Ovary (tissue), 9 donors: ENCODE results near the gene CATSPER1. TPM values are rescaled to one million over a fixed set of nuclear protein-coding genes. Genes with fewer than 3 reads are reported as not detected.
A peak's percentile ranks its signal among the peaks of the same experiment; 100 is the strongest.

Experiments
- DNase-seq, 5 donors: peaks; one replicate each; pipeline ENCODE4 v3.0.0-alpha.2; 2019 to 2020
- H3K27ac ChIP-seq, 2 donors: fragments of 200-600 bp; one replicate each; pipeline versions ENCODE4 v1.5.1 to v1.8.0; 2019 to 2022
- H3K27me3 ChIP-seq: fragments of 200-600 bp; one replicate; pipeline ENCODE4 v1.8.0; 2022
- H3K36me3 ChIP-seq: fragments of 200-600 bp; sonication (generic); one replicate; pipeline ENCODE4 v1.5.1; 2019
- H3K4me1 ChIP-seq: one replicate; pipeline ENCODE4 v1.8.1; 2013; ENCODE audit warnings: mild to moderate bottlenecking, moderate library complexity; ENCODE audit not compliant: insufficient read depth
- H3K4me3 ChIP-seq: fragments of 200-600 bp; sonication (generic); one replicate; pipeline ENCODE4 v1.5.1; 2017
- H3K9me3 ChIP-seq, 2 donors: fragments of 200-600 bp in 1 of 2; sonication (generic) in 1 of 2; one replicate each; pipeline versions ENCODE4 v1.5.1 to v1.8.1; 2013 to 2019; ENCODE audit warnings: mild to moderate bottlenecking in 1 of 2, moderate library complexity in 1 of 2
- EP300 ChIP-seq: sonication (generic); formaldehyde crosslinking; IDR thresholded peaks from one replicate; pipeline ENCODE4 v1.6.1; 2017; ENCODE audit warnings: antibody characterized with exemption
- POLR2A ChIP-seq: fragments of 450-650 bp; IDR thresholded peaks from one replicate; pipeline ENCODE4 v1.6.1; 2017; ENCODE audit warnings: antibody characterized with exemption, mild to moderate bottlenecking, moderate library complexity
- WGBS, 3 donors: extraction: QIAGEN DNeasy Blood & Tissue Kit in 1 of 3; methylation state at CpG; one replicate each; pipeline versions ENCODE4 v1.1.5 to v1.1.7; 2013 to 2017; 5-methylcytosine and 5-hydroxymethylcytosine counted together
- intact Hi-C, 4 donors: fragments of 100-400 bp; cut with DNase I; formaldehyde crosslinking; loops; one replicate each; pipeline versions ENCODE4 v1.11.0 to v1.15.1; 2022 to 2023
- polyA plus RNA-seq, 2 donors: library from polyadenylated mRNA; stranded (reverse); fragments of 200-250 nt in 1 of 2; fragments of 350-450 nt in 1 of 2; fragmentation: Illumina TruSeq in 1 of 2; extraction: RNeasy Lipid Tissue Mini Kit (QIAGEN cat#74804) in 1 of 2; gene quantifications; one replicate each; pipeline ENCODE4 v1.2.3, GENCODE V29; 2013 to 2014
- total RNA-seq, 7 donors: library from RNA; depleted of rRNA in 2 of 7; stranded (reverse); fragments of >200 nt in 2 of 7; fragmentation: NEBNext Ultra II Directional in 3 of 7; extraction: Animal tissue kit (Norgen Biotek cat#: 25700) in 3 of 7; gene quantifications; one replicate each; pipeline versions ENCODE4 v1.1.0 to v1.2.4, GENCODE V29; 2016 to 2023
- TF ChIP-seq, protein P1 (sequence below), 3 donors: fragments of 450-650 bp in 2 of 3; fragments of 200-600 bp in 1 of 3; IDR thresholded peaks; one replicate each; pipeline versions ENCODE4 v1.5.1 to v1.8.0; 2016 to 2022; ENCODE audit warnings: antibody characterized with exemption in 3 of 3, mild to moderate bottlenecking in 1 of 3
- donor health status: DM: no; HTN: no; CAD: no; lungs with moderate emphysema.
- donor health status: DM: no; HTN: no; CAD: no.
- donor health status: Bipolar disorder and iron deficiency.
- donor health status: DM: yes; HTN: yes; CAD: no.
- donor health status: DM: no; HTN: no; CAD: no.
- donor health status: DM: yes; HTN: yes; CAD: no.

CATSPER1 gene
- total and polyA plus RNA-seq, 9 donors = 0.25 TPM; not detected in 8

GRCh38 chr11:66059966-66060680, 33.8 kb upstream of the CATSPER1 start:
- Histone ChIP-seq H3K27ac (no peak overlapping the region), H3K27me3 (no peaks in the 10 kb centered on the region), H3K4me3 (no peak overlapping the region), H3K36me3 (no peaks in the 10 kb centered on the region), H3K9me3 (no peaks in the 10 kb centered on the region), H3K4me1 (no peaks in the 10 kb centered on the region)
- intact Hi-C loops = loop anchor here in 1 of 4 donors (10.0 kb wide), 1 partner anchor 1775 kb away; the partner anchor contains the start of genes BAD and GPR137
- DNase-seq = no peak
- 73 to 78% (median 77%) methylated on average over 8 of the region's 8 CpGs for WGBS, 3 donors
- TF ChIP-seq EP300 = no peak
- no peak for TF ChIP-seq POLR2A
- TF ChIP-seq, protein P1, sequence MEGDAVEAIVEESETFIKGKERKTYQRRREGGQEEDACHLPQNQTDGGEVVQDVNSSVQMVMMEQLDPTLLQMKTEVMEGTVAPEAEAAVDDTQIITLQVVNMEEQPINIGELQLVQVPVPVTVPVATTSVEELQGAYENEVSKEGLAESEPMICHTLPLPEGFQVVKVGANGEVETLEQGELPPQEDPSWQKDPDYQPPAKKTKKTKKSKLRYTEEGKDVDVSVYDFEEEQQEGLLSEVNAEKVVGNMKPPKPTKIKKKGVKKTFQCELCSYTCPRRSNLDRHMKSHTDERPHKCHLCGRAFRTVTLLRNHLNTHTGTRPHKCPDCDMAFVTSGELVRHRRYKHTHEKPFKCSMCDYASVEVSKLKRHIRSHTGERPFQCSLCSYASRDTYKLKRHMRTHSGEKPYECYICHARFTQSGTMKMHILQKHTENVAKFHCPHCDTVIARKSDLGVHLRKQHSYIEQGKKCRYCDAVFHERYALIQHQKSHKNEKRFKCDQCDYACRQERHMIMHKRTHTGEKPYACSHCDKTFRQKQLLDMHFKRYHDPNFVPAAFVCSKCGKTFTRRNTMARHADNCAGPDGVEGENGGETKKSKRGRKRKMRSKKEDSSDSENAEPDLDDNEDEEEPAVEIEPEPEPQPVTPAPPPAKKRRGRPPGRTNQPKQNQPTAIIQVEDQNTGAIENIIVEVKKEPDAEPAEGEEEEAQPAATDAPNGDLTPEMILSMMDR (IDR thresholded peaks at IDR 0.05) = no peak

- no peaks in the 10 kb centered on the region for H3K9me3 ChIP-seq
- H3K27ac ChIP-seq = no peak overlapping the region
- H3K27me3 ChIP-seq = no peaks in the 10 kb centered on the region
- H3K4me1 ChIP-seq = peaks cover 4% of the 10 kb centered on the region
- 35 to 39% (median 38%) methylated on average over 7 of the region's 7 CpGs for WGBS, 3 donors
- H3K36me3 ChIP-seq = no peaks in the 10 kb centered on the region
- DNase-seq = no peak
- no peak overlapping the region for H3K4me3 ChIP-seq
- no peak for TF ChIP-seq EP300
- TF ChIP-seq POLR2A = no peak
- TF ChIP-seq, protein P1 (IDR thresholded peaks at IDR 0.05) = no peak
- intact Hi-C loops = loop anchor here in 1 of 4 donors (2.0 kb wide), 1 partner anchor 62 kb away; no protein-coding TSS in a partner anchor
Observed at GRCh38 chr11:66056501-66056900, 30.2 kb upstream of the CATSPER1 start.

- intact Hi-C loops = no loop called here
- TF ChIP-seq EP300 (no peak), POLR2A (no peak)
- TF ChIP-seq, protein P1 (IDR thresholded peaks at IDR 0.05) = no peak
- DNase-seq = no peak
- Histone ChIP-seq H3K4me3 (no peak overlapping the region), H3K27me3 (no peaks in the 10 kb centered on the region), H3K9me3 (no peaks in the 10 kb centered on the region), H3K4me1 (peaks cover 4% of the 10 kb centered on the region), H3K36me3 (no peaks in the 10 kb centered on the region), H3K27ac (no peak overlapping the region)
- 87 to 91% (median 88%) methylated on average over 7 of the region's 7 CpGs for WGBS, 3 donors
Observed at GRCh38 chr11:66055021-66055420, 28.7 kb upstream of the CATSPER1 start.

DNA sequence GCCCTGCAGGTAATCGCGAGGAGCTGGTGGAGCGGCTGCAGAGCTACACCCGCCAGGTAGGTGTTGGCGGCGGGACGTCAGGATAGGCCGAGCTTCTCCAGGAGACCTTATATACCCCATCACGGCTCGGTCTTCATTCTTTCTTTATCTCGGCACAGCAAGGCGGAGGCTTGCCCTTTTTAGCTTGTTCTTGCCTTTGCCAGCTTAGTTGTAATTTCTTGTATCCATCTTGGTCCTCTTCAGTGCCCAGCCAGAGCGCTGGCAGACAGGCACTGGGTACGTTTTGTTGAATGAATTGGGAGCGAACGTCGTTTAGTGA, 26.3 kb upstream of the CATSPER1 start:
- TF ChIP-seq, protein P1 (IDR thresholded peaks at IDR 0.05) = no peak
- TF ChIP-seq POLR2A (no peak), EP300 (no peak)
- 1% methylated on average over 17 of the region's 17 CpGs for WGBS, 3 donors

More for the DNA sequence above, 26.3 kb upstream of the CATSPER1 start:
- no peaks in the 10 kb centered on the region for H3K36me3 ChIP-seq
- peak overlapping the region in 1 of 2 donors; percentile 92 for H3K27ac ChIP-seq
- H3K4me1 ChIP-seq = peaks cover 4% of the 10 kb centered on the region
- no peak for DNase-seq
- no peaks in the 10 kb centered on the region for H3K27me3 ChIP-seq
- intact Hi-C loops = no loop called here
- H3K4me3 ChIP-seq = peak overlapping the region; percentile 100
- no peaks in the 10 kb centered on the region for H3K9me3 ChIP-seq
